T-cell (primary cell): ENCODE results near the gene CFAP43. TPM values are rescaled to one million over a fixed set of nuclear protein-coding genes. Genes with fewer than 3 reads are reported as not detected.

Experiments
- ATAC-seq, 4 experiments: fragments of 200-7000 bp in 3 of 4; fragments of 150-1000 bp in 1 of 4; cut with Tn5 transposase; replicated peaks in 1 of 4; 1 replicate in 3 of 4; 2 replicates in 1 of 4; pipeline ENCODE4 v1.10.0; 2021; ENCODE audit warnings: moderate library complexity in 3 of 4, mild to moderate bottlenecking in 2 of 4, moderate number of reproducible peaks in 1 of 4
- CTCF ChIA-PET, 2 donors: fragments of 300-600 bp; sonication (Branson Sonifier 250); formaldehyde crosslinking; loops; one replicate each; lab custom pipeline; 2022; ENCODE audit warnings: antibody characterized with exemption in 2 of 2; lab: Charles Lee
- POLR2A ChIA-PET, 2 donors: fragments of 300-600 bp; sonication (Branson Sonifier 250); formaldehyde crosslinking; loops; one replicate each; lab custom pipeline; 2022; ENCODE audit warnings: antibody characterized with exemption in 2 of 2; lab: Charles Lee
- DNase-seq, 35 experiments: peaks; one replicate each; pipeline versions ENCODE4 v3.0.0 to v3.0.0-alpha.2; 2013 to 2023
- H3K27ac ChIP-seq: one replicate; pipeline ENCODE4 v1.5.1; 2013; ENCODE audit warnings: low read length
- H3K27me3 ChIP-seq, 2 experiments: replicated peaks in 1 of 2; 1 replicate in 1 of 2; 2 replicates in 1 of 2; pipeline versions ENCODE4 v1.6.1 to v1.7.0; 2013; ENCODE audit warnings: low read length in 1 of 2, mixed read lengths in 1 of 2; ENCODE audit not compliant: control insufficient read depth in 2 of 2, insufficient read depth in 2 of 2; ENCODE audit errors: extremely low read depth in 1 of 2
- H3K36me3 ChIP-seq, 2 donors: 1 replicate in 1 of 2; 2 replicates in 1 of 2; pipeline versions ENCODE4 v1.6.1 to v1.7.0; 2013; ENCODE audit warnings: low read length in 1 of 2; ENCODE audit not compliant: control insufficient read depth in 2 of 2, insufficient read depth in 1 of 2; ENCODE audit errors: extremely low read depth in 1 of 2
- H3K4me1 ChIP-seq, 2 experiments: 1 replicate in 1 of 2; 2 replicates in 1 of 2; pipeline versions ENCODE4 v1.6.1 to v1.7.0; 2013; ENCODE audit warnings: low read length in 2 of 2, mixed read lengths in 1 of 2; ENCODE audit not compliant: insufficient read depth in 2 of 2, control insufficient read depth in 1 of 2; ENCODE audit errors: extremely low read depth in 1 of 2
- H3K4me3 ChIP-seq, 2 donors: 1 replicate in 1 of 2; 2 replicates in 1 of 2; pipeline versions ENCODE4 v1.5.1 to v1.7.0; 2013; ENCODE audit warnings: mild to moderate bottlenecking in 2 of 2, low read length in 1 of 2, moderate library complexity in 1 of 2; ENCODE audit not compliant: control insufficient read depth in 1 of 2; ENCODE audit errors: extremely low read depth in 1 of 2
- H3K9me3 ChIP-seq: 2 replicates; pipeline ENCODE4 v1.7.0; 2013
- H3K27ac Mint-ChIP-seq, 2 donors: one replicate each; pipeline ENCODE4 v1.8.0; 2020 to 2021; ENCODE audit warnings: mild to moderate bottlenecking in 2 of 2, mixed read lengths in 2 of 2
- H3K27me3 Mint-ChIP-seq, 2 donors: one replicate each; pipeline ENCODE4 v1.8.0; 2021 to 2022; ENCODE audit warnings: mixed read lengths in 2 of 2
- H3K36me3 Mint-ChIP-seq: one replicate; pipeline ENCODE4 v1.8.0; 2021; ENCODE audit warnings: mixed read lengths
- H3K4me1 Mint-ChIP-seq, 3 donors: one replicate each; pipeline ENCODE4 v1.8.0; 2020 to 2022; ENCODE audit warnings: mixed read lengths in 3 of 3, mild to moderate bottlenecking in 1 of 3
- H3K4me3 Mint-ChIP-seq, 3 donors: one replicate each; pipeline ENCODE4 v1.8.0; 2020 to 2022; ENCODE audit warnings: mild to moderate bottlenecking in 3 of 3, mixed read lengths in 3 of 3, moderate library complexity in 3 of 3
- H3K9me3 Mint-ChIP-seq, 3 donors: one replicate each; pipeline ENCODE4 v1.8.0; 2020 to 2022; ENCODE audit warnings: mixed read lengths in 3 of 3
- WGBS: methylation state at CpG from one replicate; pipeline ENCODE4 v1.1.5; 2013; ENCODE audit warnings: missing lambda C conversion rate; ENCODE audit not compliant: insufficient coverage; 5-methylcytosine and 5-hydroxymethylcytosine counted together
- total RNA-seq, 35 experiments: library from RNA in 6 of 35; stranded (reverse) in 6 of 35; fragments of 120-200 nt in 1 of 35; gene quantifications; one replicate each; pipeline versions ENCODE4 v1.2.1 to v1.2.4 and lab custom pipeline; 2013 to 2026

Gene CFAP43
- total RNA-seq, 5 donors from 2014 or later (not counting 1 experiment from before 2014, with no cell fraction given) = 0.58 TPM; not detected in 4

DNA sequence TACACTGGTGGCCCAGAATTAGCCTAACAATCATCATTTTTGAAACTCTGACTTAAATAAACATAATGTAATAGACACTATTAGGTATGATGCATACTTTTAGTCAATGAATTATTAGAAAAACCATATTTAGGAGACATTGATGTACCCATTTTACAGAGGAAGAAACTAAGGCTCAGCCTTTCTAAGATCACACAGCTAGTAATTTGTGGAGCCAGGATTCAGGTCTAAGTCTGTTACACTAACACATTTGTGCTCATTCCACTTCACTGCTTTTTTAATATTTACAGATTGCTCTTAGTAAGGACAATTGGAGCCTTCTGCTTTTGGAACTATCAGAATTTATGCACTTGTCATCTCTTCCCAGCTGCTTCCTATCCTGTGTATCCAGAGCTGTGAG lies 8.9 kb downstream of the CFAP43 start:
- Histone ChIP-seq H3K9me3 (no peaks in the 10 kb centered on the region), H3K4me1 (no peaks in the 10 kb centered on the region), H3K27me3 (peaks cover 0 to 9% of the 10 kb centered on the region in 2 experiments), H3K36me3 (no peaks in the 10 kb centered on the region), H3K27ac (no peak overlapping the region), H3K4me3 (no peak overlapping the region)
- H3K27me3 Mint-ChIP-seq = peaks cover 17 to 18% of the 10 kb centered on the region in 2 donors
- no peak for ATAC-seq
- no peak overlapping the region for H3K4me3 Mint-ChIP-seq
- no peak overlapping the region for H3K27ac Mint-ChIP-seq
- ChIA-PET POLR2A (interaction anchor here in 1 of 2 donors (0.6 kb wide), 1 partner anchor 304 kb away, joined by 3 read pairs; no protein-coding TSS in a partner anchor), CTCF (interaction anchor here in 1 of 2 donors (0.6 kb wide), 2 partner anchors 47 to 123 kb away, joined by 3 read pairs; no protein-coding TSS in a partner anchor)
- no peak for DNase-seq
- no peaks in the 10 kb centered on the region for H3K4me1 Mint-ChIP-seq
- H3K36me3 Mint-ChIP-seq = no peaks in the 10 kb centered on the region
- no peaks in the 10 kb centered on the region for H3K9me3 Mint-ChIP-seq

DNA sequence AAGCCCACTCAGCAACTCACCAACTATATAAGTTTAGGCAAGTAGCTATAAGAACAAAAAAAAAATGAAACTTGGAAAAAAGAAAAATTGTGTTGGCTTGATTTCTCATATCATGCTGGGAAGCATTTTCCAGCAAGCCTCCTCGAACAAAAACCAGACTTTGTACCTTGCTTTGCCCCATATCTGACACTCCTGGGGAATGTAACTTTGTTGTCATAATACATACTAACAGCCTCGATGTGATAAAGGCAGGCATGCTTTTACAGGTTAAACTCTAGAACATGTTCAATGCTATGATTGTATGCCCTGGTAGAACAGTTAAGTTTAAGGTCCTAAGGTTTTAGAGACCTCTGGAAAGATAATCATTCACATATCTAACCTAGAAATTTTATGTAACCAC lies 11.6 kb downstream of the CFAP43 start:
- Mint-ChIP-seq H3K9me3 (no peaks in the 10 kb centered on the region), H3K27ac (no peak overlapping the region), H3K4me1 (no peaks in the 10 kb centered on the region), H3K27me3 (peaks cover 15 to 17% of the 10 kb centered on the region in 2 donors), H3K36me3 (no peaks in the 10 kb centered on the region), H3K4me3 (no peak overlapping the region)
- ChIA-PET POLR2A (interaction anchor here in 1 of 2 donors (0.7 kb wide), 1 partner anchor 20 kb away, joined by 4 read pairs; no protein-coding TSS in a partner anchor), CTCF (interaction anchor here (0.6 to 0.7 kb wide), 4 partner anchors 36 to 487 kb away, joined by 3 to 4 read pairs (median 3); no protein-coding TSS in a partner anchor)
- no peak overlapping the region for H3K4me3 ChIP-seq
- peaks cover 0 to 8% of the 10 kb centered on the region in 2 experiments for H3K27me3 ChIP-seq
- H3K36me3 ChIP-seq = no peaks in the 10 kb centered on the region
- ATAC-seq (no peak), DNase-seq (no peak)
- no peak overlapping the region for H3K27ac ChIP-seq
- no CpG with 5 or more reads among the region's 2 CpGs for WGBS
- H3K9me3 ChIP-seq = no peaks in the 10 kb centered on the region
- H3K4me1 ChIP-seq = no peaks in the 10 kb centered on the region

DNA sequence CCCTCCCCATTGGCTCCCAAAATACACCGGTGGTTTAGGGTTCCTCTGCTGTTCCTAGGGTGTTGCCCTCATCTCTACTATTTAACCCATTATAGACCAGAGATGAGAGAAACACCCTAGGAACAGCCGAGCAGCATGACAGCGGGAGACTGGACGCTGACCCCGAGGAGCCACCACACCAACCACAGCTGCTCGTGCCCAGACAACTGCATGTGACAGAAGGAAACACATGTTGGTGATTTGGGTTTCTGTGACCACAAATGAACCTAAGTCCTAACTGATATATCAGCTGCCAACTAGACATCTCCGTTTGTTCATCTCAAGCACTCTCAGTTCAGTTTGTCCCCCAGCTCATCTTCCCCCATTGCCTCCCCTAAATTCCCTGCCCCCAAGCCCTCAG lies 13.4 kb downstream of the CFAP43 start:
- H3K4me3 ChIP-seq = no peak overlapping the region
- Mint-ChIP-seq H3K4me1 (no peaks in the 10 kb centered on the region), H3K4me3 (no peak overlapping the region), H3K27me3 (peaks cover 13 to 17% of the 10 kb centered on the region in 2 donors), H3K36me3 (no peaks in the 10 kb centered on the region), H3K9me3 (no peaks in the 10 kb centered on the region), H3K27ac (no peak overlapping the region)
- ChIA-PET POLR2A (no interaction called here), CTCF (interaction anchor here in 1 of 2 donors (0.7 kb wide), 1 partner anchor 292 kb away, joined by 3 read pairs; no protein-coding TSS in a partner anchor)
- no peaks in the 10 kb centered on the region for H3K9me3 ChIP-seq
- H3K27ac ChIP-seq = no peak overlapping the region
- no peak for ATAC-seq
- H3K4me1 ChIP-seq = no peaks in the 10 kb centered on the region
- peaks cover 0 to 8% of the 10 kb centered on the region in 2 experiments for H3K27me3 ChIP-seq
- no peak for DNase-seq
- H3K36me3 ChIP-seq = no peaks in the 10 kb centered on the region
- WGBS = 18% methylated on average over 1 of the region's 7 CpGs

DNA sequence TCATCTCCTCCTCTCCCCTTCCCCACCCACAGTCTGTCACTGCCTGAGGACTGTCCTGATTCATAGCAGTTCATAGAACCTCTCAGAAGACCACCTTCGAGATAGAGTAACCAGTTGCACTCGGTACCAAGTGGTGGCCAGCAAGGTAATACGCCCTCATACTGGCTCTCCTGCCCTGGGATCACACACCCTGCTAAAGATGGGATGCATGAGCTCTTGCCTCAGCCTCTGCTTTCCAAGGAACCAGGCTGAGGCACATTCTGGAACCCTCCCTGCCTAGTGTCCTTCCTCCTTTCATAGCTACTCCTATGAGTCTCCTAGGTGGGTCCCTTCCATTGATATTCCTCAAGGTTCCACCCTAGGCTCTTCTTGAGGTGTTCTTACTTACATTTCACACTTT lies 15.5 kb downstream of the CFAP43 start:
- no peaks in the 10 kb centered on the region for H3K9me3 ChIP-seq
- H3K36me3 ChIP-seq = no peaks in the 10 kb centered on the region
- H3K4me1 ChIP-seq = no peaks in the 10 kb centered on the region
- peaks cover 11 to 18% of the 10 kb centered on the region in 2 donors for H3K27me3 Mint-ChIP-seq
- ATAC-seq (no peak), DNase-seq (no peak)
- no peak overlapping the region for H3K4me3 Mint-ChIP-seq
- H3K27me3 ChIP-seq = peaks cover 0 to 8% of the 10 kb centered on the region in 2 experiments
- H3K27ac Mint-ChIP-seq = no peak overlapping the region
- no peak overlapping the region for H3K27ac ChIP-seq
- 87% methylated on average over 3 of the region's 3 CpGs for WGBS
- ChIA-PET POLR2A (no interaction called here), CTCF (no interaction called here)
- H3K9me3 Mint-ChIP-seq = no peaks in the 10 kb centered on the region
- no peaks in the 10 kb centered on the region for H3K36me3 Mint-ChIP-seq
- H3K4me3 ChIP-seq = no peak overlapping the region
- no peaks in the 10 kb centered on the region for H3K4me1 Mint-ChIP-seq

DNA sequence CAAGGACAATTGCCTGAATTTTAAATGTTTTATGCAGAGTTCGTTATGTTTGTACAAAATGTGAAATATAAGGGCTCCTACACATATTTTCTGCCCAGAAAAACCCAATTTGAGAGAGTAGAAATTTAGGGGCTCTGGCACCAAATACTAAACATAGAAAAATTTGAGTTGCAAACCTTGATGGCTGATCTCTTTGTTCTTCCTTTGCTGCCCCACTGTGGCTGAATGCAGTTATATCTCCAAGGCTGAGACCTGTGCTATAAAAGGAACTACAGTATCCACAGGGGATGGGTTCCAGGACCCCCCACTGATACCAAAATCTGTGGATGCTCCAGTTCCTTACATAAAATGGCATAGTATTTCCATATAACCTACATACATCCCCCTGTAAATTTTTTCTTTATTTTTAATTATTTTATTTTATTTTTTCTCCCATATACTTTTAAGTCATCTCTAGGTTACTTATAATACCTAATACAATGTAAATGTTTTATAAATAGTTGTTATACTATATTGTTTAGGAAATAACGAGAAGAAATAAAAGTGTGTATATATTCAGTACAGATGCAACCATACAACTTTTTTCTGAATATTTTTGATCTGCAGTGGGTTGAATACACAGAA lies 22.5 kb downstream of the CFAP43 start:
- peaks cover 0 to 4% of the 10 kb centered on the region in 2 experiments for H3K27me3 ChIP-seq
- H3K36me3 Mint-ChIP-seq = no peaks in the 10 kb centered on the region
- ChIA-PET POLR2A (interaction anchor here in 1 of 2 donors (0.7 kb wide), 1 partner anchor 128 kb away, joined by 5 read pairs; no protein-coding TSS in a partner anchor), CTCF (interaction anchor here (0.6 to 1.5 kb wide), 6 partner anchors 47 to 325 kb away, joined by 3 to 9 read pairs (median 4); no protein-coding TSS in a partner anchor)
- no peak overlapping the region for H3K4me3 ChIP-seq
- DNase-seq (peak in 30 of 35 experiments; percentile 7 to 67 (median 28)), ATAC-seq (peak in 3 of 4 experiments; percentile 55 to 64 (median 59))
- WGBS = no CpG with 5 or more reads among the region's 2 CpGs
- no peak overlapping the region for H3K27ac Mint-ChIP-seq
- no peak overlapping the region for H3K27ac ChIP-seq
- no peaks in the 10 kb centered on the region for H3K4me1 Mint-ChIP-seq
- H3K9me3 ChIP-seq = no peaks in the 10 kb centered on the region
- H3K36me3 ChIP-seq = no peaks in the 10 kb centered on the region
- no peaks in the 10 kb centered on the region for H3K4me1 ChIP-seq
- H3K27me3 Mint-ChIP-seq = peaks cover 17 to 20% of the 10 kb centered on the region in 2 donors
- H3K9me3 Mint-ChIP-seq = no peaks in the 10 kb centered on the region
- no peak overlapping the region for H3K4me3 Mint-ChIP-seq

DNA sequence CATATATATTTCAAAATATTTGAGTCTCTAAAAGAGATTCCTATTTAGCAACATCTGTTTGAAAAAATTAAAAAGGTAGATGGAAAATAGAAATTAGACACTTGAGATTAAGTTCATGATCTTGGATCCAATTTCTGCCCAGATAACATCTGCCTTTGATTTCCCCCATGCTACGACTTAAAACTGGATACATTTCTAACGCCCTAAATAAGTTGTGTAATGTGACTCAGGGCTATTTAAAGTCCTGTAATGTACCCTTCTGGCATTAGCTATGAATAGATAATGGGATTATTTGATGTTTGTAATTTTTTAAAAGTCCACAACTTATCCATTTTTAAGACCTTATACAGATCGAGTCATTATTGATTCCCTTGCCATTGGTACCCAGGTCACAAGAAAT lies 23.4 kb downstream of the CFAP43 start:
- no peak overlapping the region for H3K4me3 ChIP-seq
- no peaks in the 10 kb centered on the region for H3K9me3 Mint-ChIP-seq
- ATAC-seq (no peak), DNase-seq (no peak)
- H3K9me3 ChIP-seq = no peaks in the 10 kb centered on the region
- H3K36me3 Mint-ChIP-seq = no peaks in the 10 kb centered on the region
- H3K27ac ChIP-seq = no peak overlapping the region
- ChIA-PET CTCF (interaction anchor here in 1 of 2 donors (1.0 kb wide), 1 partner anchor 320 kb away, joined by 3 read pairs; no protein-coding TSS in a partner anchor), POLR2A (no interaction called here)
- no peak overlapping the region for H3K27ac Mint-ChIP-seq
- H3K4me1 ChIP-seq = no peaks in the 10 kb centered on the region
- no peak overlapping the region for H3K4me3 Mint-ChIP-seq
- H3K4me1 Mint-ChIP-seq = no peaks in the 10 kb centered on the region
- peaks cover 0 to 4% of the 10 kb centered on the region in 2 experiments for H3K27me3 ChIP-seq
- peaks cover 18 to 20% of the 10 kb centered on the region in 2 donors for H3K27me3 Mint-ChIP-seq
- no CpG with 5 or more reads among the region's 3 CpGs for WGBS
- no peaks in the 10 kb centered on the region for H3K36me3 ChIP-seq
